Activated T-cell treated with anti-CD3 and anti-CD28 coated beads, Interleukin-2, amount 50 U/mL, for 4 hours (primary cell): Measurements from ENCODE around the gene RTN1. TPM values are rescaled to one million over a fixed set of nuclear protein-coding genes. Genes with fewer than 3 reads are reported as not detected.

Experiments used
- ATAC-seq, 2 donors: fragments of 200-7000 bp; cut with Tn5 transposase; one replicate each; pipeline ENCODE4 v1.10.0; 2021
- DNase-seq: peaks from one replicate; pipeline ENCODE4 v3.0.0-alpha.2; 2020
- H3K27me3 Mint-ChIP-seq: one replicate; pipeline ENCODE4 v1.8.0; 2021; ENCODE audit warnings: low read depth, mixed read lengths
- H3K36me3 Mint-ChIP-seq: one replicate; pipeline ENCODE4 v1.8.0; 2022; ENCODE audit warnings: mixed read lengths; ENCODE audit not compliant: insufficient read depth
- H3K4me1 Mint-ChIP-seq: one replicate; pipeline ENCODE4 v1.8.0; 2021; ENCODE audit warnings: low read depth, mixed read lengths
- H3K4me3 Mint-ChIP-seq: one replicate; pipeline ENCODE4 v1.8.0; 2021; ENCODE audit warnings: mild to moderate bottlenecking, moderate library complexity, mixed read lengths
- H3K9me3 Mint-ChIP-seq: one replicate; pipeline ENCODE4 v1.8.0; 2021; ENCODE audit warnings: mixed read lengths
- total RNA-seq, 3 donors: library from RNA; stranded (reverse); gene quantifications; one replicate each; pipeline ENCODE4 v1.2.1, GENCODE V29; 2021

Gene RTN1, protein sequence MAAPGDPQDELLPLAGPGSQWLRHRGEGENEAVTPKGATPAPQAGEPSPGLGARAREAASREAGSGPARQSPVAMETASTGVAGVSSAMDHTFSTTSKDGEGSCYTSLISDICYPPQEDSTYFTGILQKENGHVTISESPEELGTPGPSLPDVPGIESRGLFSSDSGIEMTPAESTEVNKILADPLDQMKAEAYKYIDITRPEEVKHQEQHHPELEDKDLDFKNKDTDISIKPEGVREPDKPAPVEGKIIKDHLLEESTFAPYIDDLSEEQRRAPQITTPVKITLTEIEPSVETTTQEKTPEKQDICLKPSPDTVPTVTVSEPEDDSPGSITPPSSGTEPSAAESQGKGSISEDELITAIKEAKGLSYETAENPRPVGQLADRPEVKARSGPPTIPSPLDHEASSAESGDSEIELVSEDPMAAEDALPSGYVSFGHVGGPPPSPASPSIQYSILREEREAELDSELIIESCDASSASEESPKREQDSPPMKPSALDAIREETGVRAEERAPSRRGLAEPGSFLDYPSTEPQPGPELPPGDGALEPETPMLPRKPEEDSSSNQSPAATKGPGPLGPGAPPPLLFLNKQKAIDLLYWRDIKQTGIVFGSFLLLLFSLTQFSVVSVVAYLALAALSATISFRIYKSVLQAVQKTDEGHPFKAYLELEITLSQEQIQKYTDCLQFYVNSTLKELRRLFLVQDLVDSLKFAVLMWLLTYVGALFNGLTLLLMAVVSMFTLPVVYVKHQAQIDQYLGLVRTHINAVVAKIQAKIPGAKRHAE
- total RNA-seq, result not detected

DNA sequence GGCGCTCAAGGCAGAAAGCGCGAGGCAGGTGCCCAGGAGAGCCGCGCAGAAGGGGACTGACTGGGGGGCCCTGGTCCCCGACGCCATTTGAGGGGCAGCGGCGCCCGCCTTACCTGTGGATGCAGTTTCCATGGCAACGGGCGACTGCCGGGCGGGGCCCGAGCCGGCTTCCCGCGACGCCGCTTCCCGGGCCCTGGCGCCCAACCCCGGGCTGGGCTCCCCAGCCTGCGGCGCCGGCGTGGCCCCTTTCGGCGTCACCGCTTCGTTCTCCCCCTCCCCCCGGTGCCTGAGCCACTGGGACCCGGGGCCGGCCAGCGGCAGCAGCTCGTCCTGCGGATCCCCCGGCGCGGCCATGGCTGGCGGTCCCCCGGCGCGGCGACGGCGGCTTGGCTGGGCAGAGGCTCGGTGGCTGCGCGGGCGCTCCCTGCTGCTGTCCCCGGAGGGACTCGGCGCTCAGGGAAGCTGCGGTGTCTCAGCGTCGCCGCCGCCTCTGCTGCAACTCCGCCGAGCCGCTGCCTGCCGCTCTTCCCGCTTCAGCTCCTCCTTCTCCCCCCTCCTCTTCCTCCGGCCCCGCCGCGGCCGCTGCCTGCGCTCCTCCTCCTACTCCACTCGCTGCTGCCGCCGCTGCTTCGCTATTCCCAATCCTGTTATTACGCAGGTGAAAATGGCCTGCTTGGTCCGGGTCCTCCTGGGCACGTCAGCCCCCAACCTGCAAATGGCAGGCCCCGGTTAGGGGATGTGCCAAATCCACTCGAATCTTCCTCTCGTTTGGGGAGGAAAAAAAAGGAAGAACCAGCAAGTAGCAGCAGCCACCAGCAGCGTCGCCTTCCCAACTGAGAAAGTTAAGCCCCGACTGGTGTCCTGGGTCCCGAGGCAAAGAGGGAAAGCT lies at the start of gene RTN1:
Gene RTN1, minus strand, starts transcription at position 500 of the 889 bp plus-strand sequence. Its CDS starts 146 bp downstream, at position 354.
- H3K36me3 Mint-ChIP-seq, result no peaks in the 10 kb centered on the region
- peak within 1 kb of the TSS; percentile 72 for H3K4me3 Mint-ChIP-seq
- DNase-seq (no peak), ATAC-seq (peak; percentile 79)
- peaks cover 34% of the 10 kb centered on the region for H3K27me3 Mint-ChIP-seq
- H3K4me1 Mint-ChIP-seq, result peaks cover 10% of the 10 kb centered on the region
- no peaks in the 10 kb centered on the region for H3K9me3 Mint-ChIP-seq

DNA sequence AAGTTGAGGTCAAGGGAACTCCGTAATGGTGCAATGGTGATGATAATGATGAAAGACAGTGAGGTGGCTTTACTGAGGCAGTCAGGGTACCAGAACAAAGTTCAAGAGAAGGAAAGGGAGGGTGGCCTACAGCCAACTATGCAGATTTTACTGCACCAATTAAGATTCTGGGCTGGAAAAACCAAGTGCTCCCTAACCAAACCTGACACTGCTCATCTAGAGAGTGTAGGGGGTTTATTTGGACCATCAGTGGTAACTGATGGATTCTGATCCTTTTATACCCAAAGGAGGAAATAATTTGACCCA lies 49.8 kb upstream of the RTN1 start:
- ATAC-seq (no peak), DNase-seq (no peak)
- H3K36me3 Mint-ChIP-seq, result no peaks in the 10 kb centered on the region
- H3K4me3 Mint-ChIP-seq, result no peak overlapping the region
- no peaks in the 10 kb centered on the region for H3K9me3 Mint-ChIP-seq
- peaks cover 47% of the 10 kb centered on the region for H3K27me3 Mint-ChIP-seq
- peaks cover 8% of the 10 kb centered on the region for H3K4me1 Mint-ChIP-seq

DNA sequence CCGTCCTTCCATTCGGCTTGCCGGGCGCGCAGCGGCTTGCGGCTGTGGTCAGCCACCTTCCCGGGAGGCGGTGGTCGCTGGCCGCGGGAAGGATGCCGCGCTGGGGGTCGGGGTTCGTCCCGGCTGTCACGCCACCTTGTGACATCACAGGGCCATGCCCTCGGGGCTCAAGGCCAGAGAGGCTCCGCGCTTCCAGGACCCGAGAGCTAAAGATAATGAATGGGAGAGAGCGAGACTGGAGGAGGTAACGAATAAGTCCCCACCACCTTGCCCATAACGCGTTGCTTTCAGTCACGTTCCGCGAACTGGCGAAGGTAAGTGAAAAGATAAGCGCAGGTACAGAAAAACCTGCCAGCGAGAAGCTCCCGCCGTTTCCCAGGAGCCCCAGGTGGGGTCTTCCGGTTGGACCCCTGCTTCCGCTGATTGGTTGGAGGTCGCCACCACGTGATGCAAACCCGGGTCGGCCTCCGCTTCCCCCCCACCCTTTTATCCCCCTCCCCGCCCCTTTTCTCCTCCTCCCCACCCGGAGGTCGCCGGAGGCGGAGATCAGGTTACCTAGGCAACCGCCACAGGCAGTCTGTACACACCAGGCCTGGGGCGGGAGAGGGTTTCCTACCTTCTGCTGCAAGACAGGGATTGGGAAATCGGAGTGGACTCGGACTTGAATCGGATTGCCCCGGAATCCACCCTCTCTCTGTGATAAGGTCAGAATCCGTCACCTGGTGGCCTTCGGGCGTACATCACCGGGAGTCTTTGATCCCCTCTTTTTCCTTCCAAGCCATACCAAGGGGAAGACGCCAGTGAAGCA lies 49.2 kb upstream of the RTN1 start, which contains the start of gene LRRC9:
Gene LRRC9, plus strand, starts transcription at position 575 of the 808 bp plus-strand sequence.
- DNase-seq (peak; percentile 20), ATAC-seq (peak; percentile 52 to 65)
- peaks cover 46% of the 10 kb centered on the region for H3K27me3 Mint-ChIP-seq
- no peaks in the 10 kb centered on the region for H3K9me3 Mint-ChIP-seq
- peaks cover 8% of the 10 kb centered on the region for H3K4me1 Mint-ChIP-seq
- no peaks in the 10 kb centered on the region for H3K36me3 Mint-ChIP-seq
- peak within 1 kb of the TSS; percentile 59 for H3K4me3 Mint-ChIP-seq

DNA sequence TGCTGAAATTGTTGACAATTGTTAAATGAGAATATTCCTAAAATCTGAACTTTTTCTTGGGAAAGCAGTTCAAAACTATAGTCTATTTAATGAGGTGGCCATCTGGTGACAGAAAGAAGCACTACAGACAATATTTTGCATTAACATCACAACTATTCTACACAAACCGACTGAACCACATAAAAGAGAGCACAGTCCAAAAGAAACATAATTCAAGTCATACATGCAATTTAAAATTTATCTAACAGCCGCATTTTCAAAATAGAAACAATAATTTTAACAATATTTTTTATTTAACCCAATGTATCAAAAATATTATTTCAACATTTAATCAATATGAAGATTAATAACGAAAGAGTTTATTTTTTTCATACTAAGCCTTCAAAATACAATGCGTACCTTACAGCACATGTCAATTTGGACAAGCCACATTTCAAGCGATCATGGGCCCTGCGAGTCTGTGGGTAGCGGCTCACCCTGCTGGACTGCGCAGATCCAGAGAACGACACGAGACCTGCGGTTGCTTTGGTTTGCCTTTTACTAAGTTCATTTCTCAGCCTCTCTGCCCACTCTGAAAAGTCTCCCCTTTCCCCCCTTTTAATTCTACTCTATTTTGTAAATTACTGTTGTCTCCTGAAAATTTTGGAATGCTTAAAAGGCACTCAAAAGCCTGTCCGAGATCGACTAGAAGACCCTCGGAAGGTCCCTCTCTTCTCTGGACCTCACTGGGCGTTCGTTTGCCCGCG lies 48.4 kb upstream of the RTN1 start:
- ATAC-seq, result peak; percentile 40 to 67
- Mint-ChIP-seq H3K9me3 (no peaks in the 10 kb centered on the region), H3K4me1 (peaks cover 8% of the 10 kb centered on the region), H3K4me3 (peak overlapping the region; percentile 59), H3K27me3 (peaks cover 44% of the 10 kb centered on the region), H3K36me3 (no peaks in the 10 kb centered on the region)
- no peak for DNase-seq

DNA sequence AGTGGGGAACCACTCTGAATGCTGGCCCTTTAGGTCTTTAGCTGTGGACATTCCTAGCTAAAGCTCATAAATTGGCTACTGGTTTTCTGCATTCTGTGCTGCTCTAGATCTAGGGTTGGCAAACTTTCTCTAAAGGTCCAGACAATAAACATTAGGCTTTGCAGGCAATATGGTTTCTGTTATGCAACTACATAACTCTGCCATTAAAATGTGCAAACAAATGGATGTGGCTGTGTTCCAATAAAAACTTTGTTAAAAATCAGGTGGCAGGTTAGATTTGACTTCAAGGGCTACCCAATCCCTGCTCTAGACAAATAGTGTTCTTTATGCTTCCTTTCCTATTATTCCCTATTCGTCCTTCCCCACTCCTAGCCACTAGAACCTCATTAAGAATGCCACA lies 42.6 kb upstream of the RTN1 start:
- DNase-seq (no peak), ATAC-seq (no peak)
- Mint-ChIP-seq H3K27me3 (peaks cover 27% of the 10 kb centered on the region), H3K9me3 (no peaks in the 10 kb centered on the region), H3K4me1 (no peaks in the 10 kb centered on the region), H3K36me3 (no peaks in the 10 kb centered on the region), H3K4me3 (no peak overlapping the region)

DNA sequence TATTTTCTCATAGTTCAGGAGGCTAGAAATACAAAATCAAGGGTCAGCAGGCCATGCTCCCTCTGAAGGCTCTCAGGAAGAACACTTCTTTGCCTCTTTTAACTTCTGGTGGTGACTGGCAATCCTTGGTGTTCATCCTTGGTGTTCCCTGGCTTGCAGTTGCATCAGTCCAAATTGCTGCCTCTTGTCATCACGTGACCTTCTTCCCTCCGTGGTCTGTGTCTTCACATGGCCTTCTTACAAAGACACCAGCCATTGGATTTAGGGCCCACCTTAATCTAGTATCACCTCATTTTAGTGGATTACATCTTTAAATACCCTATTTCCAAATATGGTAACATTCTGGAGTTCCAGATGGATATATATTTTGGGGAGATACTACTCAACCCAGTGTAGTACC lies 41.9 kb upstream of the RTN1 start:
- ATAC-seq, result no peak
- H3K36me3 Mint-ChIP-seq, result no peaks in the 10 kb centered on the region
- H3K27me3 Mint-ChIP-seq, result peaks cover 27% of the 10 kb centered on the region

DNA sequence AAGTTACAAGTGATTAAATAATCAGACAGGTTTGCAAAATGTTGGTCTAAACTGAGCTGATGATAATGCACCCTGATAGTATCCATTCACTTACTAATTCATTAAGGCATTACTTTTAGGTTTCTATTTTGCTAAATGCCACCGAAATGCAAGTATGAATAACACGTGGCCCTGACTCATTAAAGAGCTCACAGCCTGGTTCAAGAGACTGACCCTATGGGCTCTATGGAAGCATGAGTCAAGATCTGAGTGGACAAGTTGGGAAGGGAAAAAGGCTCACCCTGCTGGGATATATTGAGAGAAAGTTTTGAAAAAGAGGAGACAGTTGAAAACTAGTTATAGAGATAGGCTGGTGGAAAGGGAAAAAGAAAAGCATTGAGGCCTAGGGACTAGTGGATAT lies 34.6 kb upstream of the RTN1 start:
- no peak for DNase-seq
- no peaks in the 10 kb centered on the region for H3K36me3 Mint-ChIP-seq
- H3K4me3 Mint-ChIP-seq, result no peak overlapping the region
- H3K27me3 Mint-ChIP-seq, result peaks cover 7% of the 10 kb centered on the region
- no peaks in the 10 kb centered on the region for H3K4me1 Mint-ChIP-seq
- ATAC-seq, result no peak
- no peaks in the 10 kb centered on the region for H3K9me3 Mint-ChIP-seq

More for the DNA sequence above, 41.9 kb upstream of the RTN1 start:
- Mint-ChIP-seq H3K4me3 (no peak overlapping the region), H3K9me3 (no peaks in the 10 kb centered on the region), H3K4me1 (no peaks in the 10 kb centered on the region)
- DNase-seq, result no peak

DNA sequence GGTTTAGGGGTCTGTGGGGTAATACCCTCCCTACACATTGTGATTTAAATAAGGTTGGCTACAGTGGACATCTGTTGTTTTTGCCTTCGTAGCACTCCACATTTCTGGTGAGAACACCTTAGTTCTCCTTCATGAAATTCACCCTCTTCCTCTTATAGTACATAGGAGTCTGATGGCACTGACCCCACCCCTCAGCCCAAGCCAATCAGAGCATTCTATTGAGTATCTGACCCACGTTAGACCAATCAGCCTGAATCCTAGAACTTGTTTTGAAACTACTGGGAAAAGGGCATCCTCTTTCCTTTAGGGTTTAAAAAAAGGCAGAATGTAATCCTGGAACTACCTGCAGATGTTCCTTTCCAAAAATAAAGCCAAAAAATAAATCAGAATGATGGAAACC lies 33.6 kb upstream of the RTN1 start:
- Mint-ChIP-seq H3K27me3 (peaks cover 2% of the 10 kb centered on the region), H3K4me1 (no peaks in the 10 kb centered on the region)

DNA sequence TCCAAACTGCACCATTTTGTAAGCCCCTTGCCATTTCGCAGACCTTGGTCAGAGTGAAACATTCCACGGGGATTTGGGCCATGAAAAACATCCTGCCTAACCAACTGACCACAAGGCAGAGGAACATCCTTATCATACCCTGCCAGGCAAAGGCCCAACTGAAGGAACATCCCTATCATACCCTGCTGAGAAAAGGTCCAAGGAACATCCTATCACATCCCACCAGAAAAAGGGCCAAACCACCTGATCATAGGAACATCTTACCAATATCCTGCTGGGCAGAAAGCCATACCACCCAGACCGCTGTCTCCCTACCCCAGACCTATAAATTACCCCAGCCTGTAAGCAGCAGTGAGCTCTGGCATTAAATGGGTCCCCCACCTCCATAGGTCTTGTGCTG lies 30.0 kb upstream of the RTN1 start:
- H3K9me3 Mint-ChIP-seq, result no peaks in the 10 kb centered on the region
- H3K4me1 Mint-ChIP-seq, result no peaks in the 10 kb centered on the region
- H3K36me3 Mint-ChIP-seq, result no peaks in the 10 kb centered on the region
- no peak for DNase-seq
- peaks cover 10% of the 10 kb centered on the region for H3K27me3 Mint-ChIP-seq
- no peak for ATAC-seq
- no peak overlapping the region for H3K4me3 Mint-ChIP-seq

More for the DNA sequence above, 33.6 kb upstream of the RTN1 start:
- no peak for ATAC-seq
- Mint-ChIP-seq H3K4me3 (no peak overlapping the region), H3K9me3 (no peaks in the 10 kb centered on the region), H3K36me3 (no peaks in the 10 kb centered on the region)
- no peak for DNase-seq

DNA sequence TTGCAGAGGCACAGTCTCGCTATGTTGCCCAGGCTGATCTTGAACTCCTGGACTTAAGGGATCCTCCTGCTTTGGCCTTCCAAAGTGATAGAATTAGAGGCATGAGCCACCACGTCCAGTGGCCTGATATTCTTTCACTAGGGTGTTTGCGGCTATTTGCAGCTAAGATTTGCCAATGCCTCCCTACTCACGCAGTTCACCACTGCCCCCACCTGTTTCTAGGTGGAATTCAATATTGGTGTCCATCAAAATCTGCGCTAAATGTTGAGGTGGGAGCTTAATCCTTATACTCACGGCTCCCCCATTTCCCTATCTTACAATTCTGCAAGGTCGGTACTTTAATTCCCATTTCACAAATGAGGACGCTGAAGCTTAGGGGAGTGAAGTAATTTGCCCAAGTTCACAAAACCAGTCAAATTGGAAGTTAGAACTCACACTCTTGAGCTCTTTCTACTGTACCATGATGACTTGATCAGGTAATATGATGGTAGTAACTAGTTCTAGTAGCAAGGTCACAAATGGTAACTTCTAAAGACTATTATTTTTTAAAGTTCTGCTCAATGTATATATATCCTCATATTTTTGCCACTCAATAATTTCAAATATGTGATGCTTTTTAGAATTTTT lies 27.3 kb upstream of the RTN1 start:
- ATAC-seq (no peak), DNase-seq (no peak)
- Mint-ChIP-seq H3K4me1 (no peaks in the 10 kb centered on the region), H3K27me3 (peaks cover 10% of the 10 kb centered on the region), H3K4me3 (no peak overlapping the region), H3K9me3 (no peaks in the 10 kb centered on the region), H3K36me3 (no peaks in the 10 kb centered on the region)

DNA sequence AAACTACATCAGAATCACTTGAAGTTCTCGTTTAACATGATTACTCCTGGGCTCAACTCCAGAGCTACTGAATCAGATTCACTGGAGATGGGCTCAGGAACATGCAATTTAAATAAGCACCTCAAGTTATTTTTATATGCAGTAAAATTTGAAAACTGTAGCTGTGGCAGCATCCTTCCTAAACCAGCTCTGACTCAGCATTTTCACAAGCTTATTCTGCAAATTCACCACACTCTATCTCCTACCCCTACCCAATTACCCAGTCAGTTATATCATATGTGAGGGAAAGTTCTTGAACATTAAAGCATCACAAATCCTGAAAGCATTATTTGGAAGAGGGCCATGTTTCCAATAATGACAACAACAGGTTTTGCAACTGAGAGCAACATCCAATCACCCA lies 25.1 kb upstream of the RTN1 start:
- DNase-seq (no peak), ATAC-seq (no peak)
- Mint-ChIP-seq H3K27me3 (peaks cover 10% of the 10 kb centered on the region), H3K4me3 (no peak overlapping the region), H3K9me3 (no peaks in the 10 kb centered on the region), H3K4me1 (no peaks in the 10 kb centered on the region), H3K36me3 (no peaks in the 10 kb centered on the region)

DNA sequence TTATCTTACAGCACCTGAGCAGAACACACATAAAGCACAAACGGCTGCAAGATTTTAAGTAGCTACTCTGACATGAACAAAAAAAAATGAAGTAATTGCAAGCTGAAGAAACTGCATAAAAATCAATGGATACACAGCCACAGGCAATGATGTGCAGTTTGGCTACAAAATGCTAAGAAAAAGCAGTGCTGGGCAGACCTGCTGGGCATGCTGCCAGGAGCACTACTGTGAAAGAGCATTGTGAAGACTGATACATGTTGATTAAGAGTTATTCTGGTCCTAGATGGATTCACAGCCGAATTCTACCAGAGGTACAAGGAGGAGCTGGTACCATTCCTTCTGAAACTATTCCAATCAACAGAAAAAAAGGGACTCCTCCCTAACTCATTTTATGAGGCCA lies 20.1 kb upstream of the RTN1 start:
- no peak for DNase-seq

DNA sequence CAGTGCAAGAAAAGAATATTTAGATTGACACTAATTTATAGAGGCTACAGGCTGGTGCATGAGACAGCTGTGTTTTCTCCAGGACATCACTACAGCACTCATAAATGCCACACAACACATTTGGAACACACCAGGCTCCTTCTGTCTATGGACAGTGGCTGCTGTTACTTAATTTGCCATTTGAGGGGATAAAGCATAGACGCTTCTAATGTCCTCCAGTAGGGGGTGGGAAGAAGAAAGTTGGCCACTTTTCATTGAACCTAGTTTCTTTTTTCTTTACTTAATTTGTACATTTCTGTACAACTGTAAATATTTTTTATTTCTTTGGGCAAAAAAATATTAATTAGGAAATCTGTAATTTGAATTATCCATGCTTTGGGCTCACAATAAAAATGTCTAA lies 12.4 kb upstream of the RTN1 start:
- Mint-ChIP-seq H3K36me3 (no peaks in the 10 kb centered on the region), H3K9me3 (peaks cover 7% of the 10 kb centered on the region), H3K4me3 (no peak overlapping the region), H3K27me3 (peaks cover 26% of the 10 kb centered on the region), H3K4me1 (no peaks in the 10 kb centered on the region)
- ATAC-seq (no peak), DNase-seq (no peak)

More for the DNA sequence above, 20.1 kb upstream of the RTN1 start:
- H3K27me3 Mint-ChIP-seq, result peaks cover 13% of the 10 kb centered on the region
- no peaks in the 10 kb centered on the region for H3K4me1 Mint-ChIP-seq
- no peaks in the 10 kb centered on the region for H3K36me3 Mint-ChIP-seq
- no peak for ATAC-seq
- H3K9me3 Mint-ChIP-seq, result no peaks in the 10 kb centered on the region
- no peak overlapping the region for H3K4me3 Mint-ChIP-seq
